ENCODE measurements around the gene CTSA.
"Not testable (repeated sequence)": the region's sequence is repeated elsewhere in the genome, so short reads cannot be mapped to it uniquely, and the experiment has no call there.

CTSA gene

GRCh38 chr20:45896641-45897161 lies 5.6 kb downstream of the CTSA start:
- DNase-seq (ENCODE audit: low read depth): no peak

GRCh38 chr20:45897289-45897688 lies 6.2 kb downstream of the CTSA start:
- no peak for DNase-seq (ENCODE audit: low read depth)

DNA sequence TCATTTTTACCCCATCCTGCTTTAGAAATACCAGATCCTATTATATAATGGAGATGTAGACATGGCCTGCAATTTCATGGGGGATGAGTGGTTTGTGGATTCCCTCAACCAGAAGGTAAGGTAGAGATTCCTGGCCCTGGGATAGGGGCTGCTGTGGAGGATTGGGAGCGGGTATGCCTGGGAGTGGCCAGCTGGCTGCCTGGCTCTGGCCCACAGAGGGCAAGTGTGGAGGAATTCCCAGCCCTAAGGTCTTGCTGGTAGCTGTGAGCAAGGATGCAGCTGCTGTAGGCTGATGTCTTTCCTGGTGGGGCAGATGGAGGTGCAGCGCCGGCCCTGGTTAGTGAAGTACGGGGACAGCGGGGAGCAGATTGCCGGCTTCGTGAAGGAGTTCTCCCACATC lies 6.6 kb downstream of the CTSA start:
- DNase-seq (ENCODE audit: low read depth): no peak

DNA sequence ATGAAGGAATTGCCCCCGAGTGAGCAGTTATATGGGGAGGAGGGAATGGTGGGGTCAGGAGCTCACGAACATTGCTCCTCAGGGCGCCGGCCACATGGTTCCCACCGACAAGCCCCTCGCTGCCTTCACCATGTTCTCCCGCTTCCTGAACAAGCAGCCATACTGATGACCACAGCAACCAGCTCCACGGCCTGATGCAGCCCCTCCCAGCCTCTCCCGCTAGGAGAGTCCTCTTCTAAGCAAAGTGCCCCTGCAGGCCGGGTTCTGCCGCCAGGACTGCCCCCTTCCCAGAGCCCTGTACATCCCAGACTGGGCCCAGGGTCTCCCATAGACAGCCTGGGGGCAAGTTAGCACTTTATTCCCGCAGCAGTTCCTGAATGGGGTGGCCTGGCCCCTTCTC lies 7.2 kb downstream of the CTSA start:
- DNase-seq (ENCODE audit: low read depth): no peak

DNA sequence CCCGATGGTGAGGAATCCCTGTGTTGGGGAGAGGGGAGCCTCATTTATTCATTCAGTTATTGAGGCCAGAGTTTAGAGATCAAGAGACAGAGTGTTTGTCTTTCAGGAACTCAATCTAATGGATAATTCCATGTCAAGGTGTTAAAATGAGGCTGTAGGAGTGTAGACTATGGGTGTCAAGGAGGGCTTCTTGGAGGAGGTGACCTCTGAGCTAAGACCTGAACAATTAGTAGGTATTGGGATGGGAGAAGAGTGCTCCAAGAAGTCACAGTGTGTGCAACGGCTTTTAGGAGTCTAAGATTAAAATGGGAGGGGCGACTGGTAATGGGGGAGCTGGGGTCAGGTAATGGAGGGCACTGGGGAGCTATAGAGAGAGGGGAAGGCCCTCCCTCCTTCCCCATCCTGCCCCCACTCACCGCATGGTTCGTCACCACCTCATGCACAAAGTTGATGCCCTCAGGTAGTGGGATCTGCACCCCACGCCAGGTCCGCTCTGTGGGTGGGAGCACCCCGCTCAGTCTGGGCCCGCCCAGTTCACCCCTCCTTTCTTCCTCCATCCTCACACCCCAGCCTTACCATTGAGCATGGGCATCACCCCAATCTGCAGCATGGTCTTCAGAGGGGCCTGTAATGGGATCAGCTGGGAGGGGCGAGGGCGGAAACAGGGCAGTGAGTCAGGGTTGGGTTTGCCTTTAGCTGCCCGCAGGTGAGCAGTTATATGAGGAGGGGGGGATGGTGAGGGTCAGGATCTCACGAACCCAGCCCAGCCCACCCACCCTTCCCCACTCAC lies 8.1 kb downstream of the CTSA start:
- DNase-seq (ENCODE audit: low read depth): no peak

DNA sequence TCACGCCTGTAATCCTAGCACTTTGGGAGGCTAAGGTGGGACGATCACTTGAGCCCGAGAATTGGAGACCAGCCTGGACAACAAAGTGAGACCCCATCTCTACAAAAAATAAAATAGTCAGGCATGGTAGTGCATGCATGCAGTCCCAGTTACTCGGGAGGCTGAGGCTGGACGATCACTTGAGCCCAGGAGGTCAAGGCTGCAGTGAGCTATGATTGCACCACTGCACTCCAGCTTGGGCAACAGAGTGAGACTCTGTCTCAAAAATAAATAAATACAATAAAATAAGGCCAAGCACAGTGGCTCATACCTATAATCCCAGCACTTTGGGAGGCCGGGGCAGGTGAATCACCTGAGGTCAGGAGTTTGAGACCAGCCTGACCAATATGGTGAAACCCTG lies 10.2 kb downstream of the CTSA start:
- DNase-seq (ENCODE audit: low read depth): not testable (repeated sequence)

- no peak for DNase-seq (ENCODE audit: low read depth)
These were observed 11.1 kb downstream of the CTSA start for GRCh38 chr20:45902199-45902701.

- DNase-seq (ENCODE audit: low read depth): no peak
These were observed 13.7 kb downstream of the CTSA start for GRCh38 chr20:45904583-45905504.

DNA sequence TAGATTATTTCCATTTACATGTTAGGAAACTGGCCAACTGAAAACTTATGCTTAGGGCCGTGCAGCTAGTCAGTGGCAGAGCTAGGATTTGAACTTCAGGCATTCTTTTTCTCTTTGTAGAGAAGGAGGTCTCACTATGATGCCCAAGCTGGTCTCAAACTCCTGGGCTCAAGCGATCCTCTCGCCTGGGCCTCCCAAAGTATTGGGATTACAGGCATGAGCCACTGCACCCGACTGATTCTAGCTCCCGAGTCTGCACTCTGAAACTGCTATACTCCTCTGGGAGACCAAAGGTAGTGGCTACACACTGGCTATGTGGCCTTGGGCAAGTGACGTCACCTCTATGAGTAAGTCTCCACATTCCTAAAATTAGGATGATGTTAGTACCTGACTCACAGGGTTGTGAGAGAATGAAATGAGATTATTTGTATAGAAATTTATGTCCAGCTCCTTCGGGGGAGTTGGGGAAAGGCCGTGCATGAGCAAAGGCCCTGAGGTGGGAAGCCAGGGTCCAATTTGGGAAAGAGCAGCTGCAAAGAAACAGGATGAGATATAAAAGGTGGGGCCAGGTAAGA lies 14.5 kb downstream of the CTSA start:
- no peak for DNase-seq (ENCODE audit: low read depth)

DNA sequence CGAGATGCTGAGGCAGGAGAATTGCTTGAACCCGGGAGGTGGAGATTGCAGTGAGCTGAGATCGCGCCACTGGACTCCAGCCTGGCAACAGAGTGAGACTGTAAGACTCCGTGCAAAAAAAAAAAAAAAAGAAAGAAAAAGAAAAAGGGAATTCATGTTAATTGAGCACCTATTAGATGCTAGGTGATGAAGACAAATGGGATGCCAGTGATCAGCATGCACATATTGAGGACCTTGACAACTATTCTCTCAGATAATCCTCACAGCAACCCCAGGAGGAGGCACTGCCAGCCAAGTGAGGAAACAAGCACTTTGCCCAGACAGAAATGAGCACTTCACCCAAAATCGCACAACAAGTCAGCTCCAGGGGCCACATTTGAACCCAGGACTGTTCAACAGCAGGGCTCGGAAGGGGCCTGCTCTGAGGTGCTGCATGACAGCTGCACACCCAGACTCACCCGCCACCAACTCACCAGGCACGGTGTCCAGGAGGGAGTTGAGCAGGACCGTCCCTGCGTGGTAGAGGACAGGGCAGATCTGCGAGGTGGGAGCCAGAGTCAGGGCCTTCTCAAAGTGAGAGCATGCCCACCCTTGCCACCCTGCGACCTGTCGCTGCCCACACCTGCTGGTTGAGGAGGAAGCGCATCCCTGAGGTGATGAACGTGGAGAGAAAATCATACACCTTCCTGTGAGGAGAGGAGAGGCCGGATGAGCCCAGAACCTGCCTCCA lies 16.2 kb downstream of the CTSA start:
- no peak for DNase-seq (ENCODE audit: low read depth)

DNA sequence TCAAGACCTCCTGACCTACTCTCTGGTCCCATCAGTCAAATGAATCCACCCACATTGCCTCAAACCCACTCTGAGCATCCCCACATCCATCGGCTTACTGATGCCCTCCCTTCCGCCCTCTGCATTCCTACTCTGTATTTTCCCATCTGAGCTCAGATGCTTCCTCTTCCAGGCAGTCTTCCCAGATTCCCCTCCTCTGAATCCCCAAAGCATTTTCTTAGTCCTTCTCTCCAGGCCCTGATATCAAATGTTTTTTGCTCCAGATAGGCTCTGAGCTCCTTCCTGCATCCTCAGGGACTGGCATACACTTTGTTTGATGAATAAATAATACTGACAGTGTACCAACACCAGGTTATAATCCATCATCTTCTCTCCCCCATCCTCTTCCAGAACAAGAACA lies 16.9 kb downstream of the CTSA start:
- DNase-seq (ENCODE audit: low read depth): no peak

GRCh38 chr20:45909336-45909808 lies 18.2 kb downstream of the CTSA start:
- no peak for DNase-seq (ENCODE audit: low read depth)

- DNase-seq (ENCODE audit: low read depth): no peak
These were observed 18.9 kb downstream of the CTSA start for GRCh38 chr20:45909817-45910669.

- DNase-seq (ENCODE audit: low read depth): peak; percentile 66
These were observed 19.7 kb downstream of the CTSA start for GRCh38 chr20:45910670-45911485.

DNA sequence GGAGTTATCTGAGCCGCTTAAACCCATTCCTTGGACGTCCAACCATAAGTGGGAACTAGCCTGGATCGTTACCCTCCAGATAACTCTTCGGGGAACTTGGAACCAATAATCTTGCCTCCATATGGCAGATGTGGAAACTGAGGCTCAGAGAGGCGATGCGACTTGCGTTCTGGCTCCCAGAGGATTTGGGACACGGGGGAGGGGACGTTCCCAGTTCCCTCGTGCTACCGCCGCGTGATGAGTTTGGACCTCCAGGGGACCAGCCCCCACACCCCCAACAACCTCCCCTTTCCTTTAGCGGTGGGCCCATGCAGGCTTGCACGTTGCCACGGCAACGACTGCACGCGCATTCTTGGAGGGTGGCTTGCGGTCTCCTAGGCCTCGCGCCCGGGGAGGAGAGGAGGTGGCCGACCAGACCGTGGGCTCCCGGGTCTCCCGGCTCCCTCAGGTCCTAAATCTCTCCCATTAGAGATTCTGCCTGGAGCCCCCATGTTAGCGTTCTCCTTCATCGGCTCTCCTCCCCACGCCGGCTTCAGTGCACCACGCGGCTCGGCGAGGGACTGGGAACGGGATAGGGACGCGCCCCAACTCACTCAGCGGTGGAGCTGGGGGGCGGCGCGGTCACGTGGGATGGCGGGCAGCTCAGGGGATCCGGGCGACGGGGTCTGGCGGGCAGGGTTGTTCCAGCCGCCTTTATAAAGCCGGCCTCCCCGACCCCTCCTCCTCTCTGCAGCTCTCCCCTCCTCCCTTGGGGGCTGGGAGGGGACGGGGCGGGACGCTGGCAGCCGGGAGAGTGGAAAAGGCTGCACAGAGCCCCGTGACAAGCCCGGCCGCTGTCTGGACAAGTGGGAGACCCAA lies 20.6 kb downstream of the CTSA start, which contains the start of gene PLTP:
Gene PLTP (minus strand): TSS at position 670 of the 858 bp plus-strand sequence. CDS start 703 bp downstream, outside the sequence.
- DNase-seq (ENCODE audit: low read depth): no peak

- no peak for DNase-seq (ENCODE audit: low read depth)
These were observed 21.2 kb downstream of the CTSA start for GRCh38 chr20:45912344-45912682.

DNA sequence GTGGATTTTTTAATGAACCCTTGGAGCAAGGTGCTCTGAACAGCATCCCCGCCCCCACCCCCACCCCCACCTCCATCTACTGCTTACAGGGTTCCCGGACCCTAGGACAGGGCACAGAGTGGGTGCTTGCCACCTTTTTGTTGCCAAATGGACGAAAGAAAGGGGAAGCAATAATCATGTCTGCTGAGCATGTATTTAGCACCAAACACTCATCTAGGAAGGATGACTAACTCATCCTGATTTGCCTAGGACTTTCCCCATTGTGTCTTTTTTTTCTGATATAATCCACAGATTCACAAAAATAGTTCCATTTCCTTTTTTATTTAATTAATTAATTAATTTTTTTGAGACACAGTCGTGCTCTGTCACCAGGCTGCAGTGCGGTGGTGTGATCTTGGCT lies 22.0 kb downstream of the CTSA start:
- no peak for DNase-seq (ENCODE audit: low read depth)

DNA sequence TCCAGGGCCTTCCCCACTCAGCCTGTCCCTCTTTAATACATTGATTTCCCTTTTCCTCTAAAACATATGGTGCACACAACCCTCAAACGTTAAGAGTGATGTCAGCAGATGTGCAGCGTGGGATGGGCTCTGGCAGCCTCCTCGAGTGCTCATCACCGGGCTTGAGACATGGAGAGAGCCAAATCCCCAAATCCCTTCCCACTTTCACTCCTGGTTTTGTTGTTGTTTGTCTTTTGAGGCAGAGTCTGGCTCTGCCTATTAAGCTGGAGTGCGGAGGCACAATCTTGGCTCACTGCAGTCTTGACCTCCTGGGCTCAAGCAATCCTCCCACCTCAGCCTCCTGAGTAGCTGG lies 26.6 kb downstream of the CTSA start:
- DNase-seq (ENCODE audit: low read depth): no peak
